Neural crest cell (in vitro differentiated cells): Measurements from ENCODE around the gene WDR89. TPM values are rescaled to one million over a fixed set of nuclear protein-coding genes. Genes with fewer than 3 reads are reported as not detected.
A peak's percentile ranks its signal among the peaks of the same experiment; 100 is the strongest.

Experiments used
- DNase-seq: peaks from one replicate; pipeline ENCODE4 v3.0.0; 2021; ENCODE audit warnings: low read depth, mixed read lengths, low spot score
- H3K27ac Mint-ChIP-seq: one replicate; pipeline ENCODE4 v1.8.0; 2021; ENCODE audit warnings: mild to moderate bottlenecking, mixed read lengths; ENCODE audit not compliant: unreplicated experiment
- H3K27me3 Mint-ChIP-seq: 2 replicates; pipeline ENCODE4 v1.8.0; 2021; ENCODE audit warnings: low read depth, mild to moderate bottlenecking, mixed read lengths
- H3K36me3 Mint-ChIP-seq: 2 replicates; pipeline ENCODE4 v1.8.0; 2021; ENCODE audit warnings: low read depth, mild to moderate bottlenecking, mixed read lengths
- H3K4me1 Mint-ChIP-seq: 2 replicates; pipeline ENCODE4 v1.8.0; 2021; ENCODE audit warnings: mixed read lengths
- H3K4me3 Mint-ChIP-seq: one replicate; pipeline ENCODE4 v1.8.0; 2021; ENCODE audit warnings: mild to moderate bottlenecking, mixed read lengths
- H3K9me3 Mint-ChIP-seq: 2 replicates; pipeline ENCODE4 v1.8.0; 2021; ENCODE audit warnings: mixed read lengths
- CTCF ChIP-seq: fragments of 200-600 bp; sonication (generic); conservative IDR thresholded peaks from 2 replicates; pipeline ENCODE4 v1.5.0; 2021; ENCODE audit warnings: antibody characterized with exemption, mild to moderate bottlenecking
- total RNA-seq: library from RNA; stranded (reverse); gene quantifications from 2 replicates; pipeline ENCODE4 v1.2.1, GENCODE V29; 2021

WDR89 gene
- total RNA-seq, 1 donor from 2014 or later = 23.6 TPM

DNA sequence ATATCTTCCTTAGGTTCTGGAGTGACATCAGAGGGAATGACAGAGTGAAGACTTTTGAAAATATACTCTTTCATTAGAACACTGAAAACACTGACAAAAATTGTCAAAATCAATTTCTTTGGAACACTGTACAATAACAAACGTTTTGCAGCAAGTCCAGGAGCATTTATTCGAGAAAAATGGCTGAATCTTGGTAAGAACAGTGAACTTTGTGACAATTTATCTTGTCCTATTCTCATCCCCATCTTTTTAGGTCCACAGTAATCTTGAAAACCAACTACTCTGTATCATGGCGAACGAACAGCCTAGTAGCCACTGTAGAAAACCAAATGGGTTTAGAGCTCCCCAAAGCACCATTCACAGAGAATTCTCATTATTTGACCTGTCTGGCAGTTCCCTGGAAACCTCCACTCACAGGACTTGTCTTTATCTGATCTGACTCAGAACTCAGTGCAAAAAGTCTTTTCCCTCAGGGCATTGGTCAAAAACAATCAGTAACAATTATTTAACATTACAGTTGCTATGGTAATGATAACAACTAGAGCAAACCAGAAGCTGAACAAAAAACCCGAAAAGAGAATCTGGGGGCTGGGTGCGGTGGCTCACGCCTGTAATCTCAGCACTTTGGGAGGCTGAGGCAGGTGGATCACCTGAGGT lies 78.2 kb downstream of the WDR89 start:
- no peak for TF ChIP-seq CTCF
- H3K4me3 Mint-ChIP-seq = no peak overlapping the region
- H3K36me3 Mint-ChIP-seq = no peaks in the 10 kb centered on the region
- H3K4me1 Mint-ChIP-seq = no peaks in the 10 kb centered on the region
- no peak for DNase-seq
- H3K27ac Mint-ChIP-seq = no peak overlapping the region
- H3K27me3 Mint-ChIP-seq = peaks cover 4% of the 10 kb centered on the region
- no peaks in the 10 kb centered on the region for H3K9me3 Mint-ChIP-seq

DNA sequence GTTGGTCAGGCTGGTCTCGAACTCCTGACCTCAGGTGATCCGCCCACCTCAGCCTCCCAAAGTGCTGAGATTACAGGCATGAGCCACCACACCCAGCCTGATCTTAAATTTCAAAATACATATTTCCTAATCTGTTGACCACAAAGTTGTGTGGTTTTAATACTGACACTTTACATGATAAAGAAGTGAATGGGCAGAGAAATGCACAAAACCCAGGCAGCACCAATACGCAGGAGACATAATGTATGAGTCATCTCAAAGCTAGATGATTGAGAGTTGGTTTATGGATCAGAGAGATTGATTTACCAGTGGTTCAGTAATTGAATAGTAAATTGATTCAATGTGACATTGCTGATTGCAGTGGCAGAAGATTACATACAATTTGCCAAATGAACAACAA lies 79.3 kb downstream of the WDR89 start:
- Mint-ChIP-seq H3K9me3 (no peaks in the 10 kb centered on the region), H3K27me3 (peaks cover 2% of the 10 kb centered on the region), H3K4me3 (no peak overlapping the region), H3K27ac (no peak overlapping the region), H3K36me3 (no peaks in the 10 kb centered on the region), H3K4me1 (no peaks in the 10 kb centered on the region)
- no peak for TF ChIP-seq CTCF
- no peak for DNase-seq

DNA sequence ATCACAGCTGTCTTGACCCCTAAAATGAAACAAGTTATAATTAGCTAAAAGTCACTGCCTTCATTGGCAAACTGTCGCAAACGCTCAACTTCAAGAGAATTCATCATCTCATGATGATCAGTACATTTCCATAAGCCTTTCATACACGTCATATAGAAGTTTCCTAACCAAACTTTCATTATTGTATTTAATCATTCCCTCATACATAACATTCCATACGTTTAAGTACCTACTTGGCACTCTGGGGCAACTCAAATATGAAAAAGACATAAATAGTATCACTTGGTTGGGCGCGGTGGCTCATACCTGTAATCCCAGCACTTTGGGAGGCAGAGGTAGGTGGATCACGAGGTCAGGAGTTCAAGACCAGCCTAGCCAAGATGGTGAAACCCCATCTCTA lies 86.1 kb downstream of the WDR89 start:
- H3K4me3 Mint-ChIP-seq = no peak overlapping the region
- DNase-seq = no peak
- no peak for TF ChIP-seq CTCF
- no peaks in the 10 kb centered on the region for H3K4me1 Mint-ChIP-seq
- no peaks in the 10 kb centered on the region for H3K36me3 Mint-ChIP-seq
- peaks cover 2% of the 10 kb centered on the region for H3K9me3 Mint-ChIP-seq
- no peak overlapping the region for H3K27ac Mint-ChIP-seq
- H3K27me3 Mint-ChIP-seq = no peaks in the 10 kb centered on the region

- Mint-ChIP-seq H3K27me3 (no peaks in the 10 kb centered on the region), H3K9me3 (peaks cover 2% of the 10 kb centered on the region), H3K4me3 (peak overlapping the region; percentile 20), H3K27ac (no peak overlapping the region), H3K36me3 (no peaks in the 10 kb centered on the region), H3K4me1 (no peaks in the 10 kb centered on the region)
- DNase-seq = no peak
- no peak for TF ChIP-seq CTCF
Observed at GRCh38 chr14:63551332-63551731, 90.3 kb downstream of the WDR89 start.

- H3K4me3 Mint-ChIP-seq = peak overlapping the region; percentile 49
- H3K36me3 Mint-ChIP-seq = no peaks in the 10 kb centered on the region
- no peak for TF ChIP-seq CTCF
- H3K27me3 Mint-ChIP-seq = no peaks in the 10 kb centered on the region
- peaks cover 14% of the 10 kb centered on the region for H3K4me1 Mint-ChIP-seq
- H3K9me3 Mint-ChIP-seq = no peaks in the 10 kb centered on the region
- no peak for DNase-seq
- H3K27ac Mint-ChIP-seq = peak overlapping the region; percentile 67
Observed at GRCh38 chr14:63547798-63548335, 93.8 kb downstream of the WDR89 start.

Other genes starting within 250 kb of the WDR89 start
- gene PPP2R5E, start 98.5 kb downstream of the WDR89 start, total RNA-seq = 67.3 and 70.3 TPM in 2 replicates
- gene SGPP1, start 86.2 kb upstream of the WDR89 start, total RNA-seq = 11.5 and 11.8 TPM in 2 replicates
- 84.8 and 94.9 TPM in 2 replicates for gene SYNE2, start 211.1 kb upstream of the WDR89 start, total RNA-seq